ENCODE data around the gene COL6A2.

COL6A2 gene

GRCh38 chr21:46160657-46160906 lies 62.7 kb downstream of the COL6A2 start:
- TF ChIP-seq CTCF (IDR thresholded peaks at IDR 0.05; ENCODE audit: low read depth, low read length, missing control alignments), result no peak
- H3K4me3 ChIP-seq (ENCODE audit: low read depth, low read length), result no peak overlapping the region
- no peak for DNase-seq (ENCODE audit: low read depth)

DNA sequence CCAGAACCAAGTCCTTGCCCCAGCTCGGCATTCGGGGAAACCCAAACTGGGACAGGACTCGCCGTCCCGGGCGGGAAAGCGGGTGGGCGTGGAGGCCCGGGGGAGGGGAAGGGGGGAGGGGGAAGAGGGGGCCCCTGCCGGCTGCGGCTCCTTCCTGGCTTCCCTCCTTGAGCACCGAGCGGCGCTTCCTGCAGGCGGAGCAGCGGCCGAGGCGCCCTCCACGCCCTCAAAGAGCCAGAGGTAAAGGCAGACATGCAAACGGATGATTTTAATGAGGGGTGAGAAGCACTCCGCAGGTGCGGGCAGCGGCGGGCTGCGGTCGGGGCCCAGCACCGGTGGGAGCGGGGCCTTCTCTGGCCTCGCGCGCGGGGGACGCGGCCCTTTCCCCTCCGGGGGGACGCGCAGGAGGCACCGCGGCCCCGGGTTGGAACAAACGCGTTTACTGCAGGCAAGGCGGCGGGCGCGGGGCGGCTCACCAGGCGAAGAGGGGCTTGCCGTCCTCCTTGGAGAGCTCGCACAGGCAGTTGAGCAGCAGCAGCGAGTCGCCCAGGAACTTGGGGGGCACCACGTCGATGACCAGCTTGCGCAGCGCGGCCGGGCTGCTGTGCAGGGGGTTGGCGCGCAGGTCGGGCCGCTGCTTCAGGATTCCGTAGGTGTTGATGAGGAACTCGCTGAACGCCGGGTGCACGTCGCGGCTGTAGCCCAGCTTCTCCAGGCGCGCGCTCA lies 63.2 kb downstream of the COL6A2 start:
- TF ChIP-seq CTCF (IDR thresholded peaks at IDR 0.05; ENCODE audit: low read depth, low read length, missing control alignments), result no peak
- no peak for DNase-seq (ENCODE audit: low read depth)
- H3K4me3 ChIP-seq (ENCODE audit: low read depth, low read length), result no peak overlapping the region

GRCh38 chr21:46161633-46162592 lies 64.0 kb downstream of the COL6A2 start:
- TF ChIP-seq CTCF (IDR thresholded peaks at IDR 0.05; ENCODE audit: low read depth, low read length, missing control alignments), result no peak
- no peak for DNase-seq (ENCODE audit: low read depth)
- no peak overlapping the region for H3K4me3 ChIP-seq (ENCODE audit: low read depth, low read length)

DNA sequence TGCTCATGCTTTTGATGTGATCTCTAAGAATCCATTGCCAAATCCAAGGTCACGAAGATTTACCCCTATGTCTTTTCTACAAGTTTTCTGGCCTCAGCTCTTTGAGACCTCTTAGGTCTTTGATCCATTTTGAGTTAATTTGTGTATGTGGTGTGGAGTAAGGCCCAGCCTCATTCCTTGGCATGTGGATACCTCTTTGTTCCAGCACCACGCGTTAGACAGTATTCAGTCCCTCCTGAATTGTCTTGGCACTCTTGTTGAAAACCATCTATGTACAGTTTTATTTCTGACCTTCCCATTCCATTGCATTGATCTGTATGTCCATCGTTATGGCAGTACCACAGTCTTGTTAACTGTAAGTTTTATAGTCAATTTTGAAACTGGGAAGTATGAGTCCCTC lies 65.5 kb downstream of the COL6A2 start:
- no peak for TF ChIP-seq CTCF (IDR thresholded peaks at IDR 0.05; ENCODE audit: low read depth, low read length, missing control alignments)
- H3K4me3 ChIP-seq (ENCODE audit: low read depth, low read length), result no peak overlapping the region
- DNase-seq (ENCODE audit: low read depth), result no peak

DNA sequence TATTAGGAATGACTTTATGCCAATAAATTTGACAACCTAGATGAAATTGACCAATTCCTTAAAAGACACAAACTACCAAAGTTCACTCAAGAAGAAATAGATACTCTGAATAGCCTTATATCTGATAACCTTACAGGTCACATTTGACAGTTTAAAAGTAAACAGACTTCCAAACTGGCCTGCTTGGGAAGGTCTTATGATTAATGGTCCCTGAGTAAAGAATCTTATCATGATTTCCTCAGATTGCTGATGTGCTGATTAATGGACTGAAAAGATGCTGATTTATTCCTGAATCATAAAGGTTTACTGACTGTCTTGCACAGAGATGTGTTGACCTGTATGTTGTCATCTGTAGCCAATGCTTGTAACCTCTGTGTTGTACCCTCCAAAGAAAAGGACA lies 67.2 kb downstream of the COL6A2 start:
- no peak for DNase-seq (ENCODE audit: low read depth)
- H3K4me3 ChIP-seq (ENCODE audit: low read depth, low read length), result no peak overlapping the region
- TF ChIP-seq CTCF (IDR thresholded peaks at IDR 0.05; ENCODE audit: low read depth, low read length, missing control alignments), result no peak

DNA sequence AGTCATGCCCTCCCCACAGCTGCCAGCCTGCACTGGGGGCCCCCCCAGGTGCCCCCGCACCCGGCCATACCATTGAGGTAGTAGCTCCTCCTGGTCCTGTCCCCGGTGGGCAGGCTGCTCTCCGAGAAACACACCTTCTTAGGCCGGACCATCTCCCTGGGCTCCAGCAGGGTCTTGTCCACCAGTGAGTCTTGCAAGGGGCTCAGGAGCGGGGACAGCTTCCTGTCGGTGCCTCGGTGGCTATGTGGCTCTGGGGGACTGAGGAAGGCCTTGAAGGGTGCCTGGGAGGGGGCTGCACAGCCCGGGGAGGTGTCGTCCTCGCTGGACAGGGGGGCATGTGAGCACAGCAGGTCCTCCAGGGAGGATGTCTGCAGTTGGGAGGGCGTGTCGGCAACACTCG lies 70.3 kb downstream of the COL6A2 start:
- no peak for TF ChIP-seq CTCF (IDR thresholded peaks at IDR 0.05; ENCODE audit: low read depth, low read length, missing control alignments)
- no peak overlapping the region for H3K4me3 ChIP-seq (ENCODE audit: low read depth, low read length)
- DNase-seq (ENCODE audit: low read depth), result no peak

Data from GM12864 (cell line).